Uterus (tissue), 2 donors: ENCODE measurements around the gene FFAR3.

Source experiments
- CTCF ChIP-seq, 4 experiments: fragments of 200-600 bp in 2 of 4; fragments of 450-650 bp in 2 of 4; sonication (generic) in 2 of 4; IDR thresholded peaks; one replicate each; pipeline ENCODE4 v1.5.1; 2016 to 2019; ENCODE audit warnings: antibody characterized with exemption in 4 of 4, mild to moderate bottlenecking in 2 of 4, moderate library complexity in 1 of 4
- POLR2A ChIP-seq, 2 donors: fragments of 450-650 bp; IDR thresholded peaks; one replicate each; pipeline ENCODE4 v1.6.1; 2016; ENCODE audit warnings: antibody characterized with exemption in 2 of 2, mild to moderate bottlenecking in 1 of 2, moderate library complexity in 1 of 2

GRCh38 chr19:35369522-35369921, 11.3 kb downstream of the FFAR3 start:
- TF ChIP-seq CTCF (IDR thresholded peaks at IDR 0.05) (no peak), POLR2A (IDR thresholded peaks at IDR 0.05) (no peak)
